ENCODE results near the gene WIPF3.

The WIPF3 gene, protein sequence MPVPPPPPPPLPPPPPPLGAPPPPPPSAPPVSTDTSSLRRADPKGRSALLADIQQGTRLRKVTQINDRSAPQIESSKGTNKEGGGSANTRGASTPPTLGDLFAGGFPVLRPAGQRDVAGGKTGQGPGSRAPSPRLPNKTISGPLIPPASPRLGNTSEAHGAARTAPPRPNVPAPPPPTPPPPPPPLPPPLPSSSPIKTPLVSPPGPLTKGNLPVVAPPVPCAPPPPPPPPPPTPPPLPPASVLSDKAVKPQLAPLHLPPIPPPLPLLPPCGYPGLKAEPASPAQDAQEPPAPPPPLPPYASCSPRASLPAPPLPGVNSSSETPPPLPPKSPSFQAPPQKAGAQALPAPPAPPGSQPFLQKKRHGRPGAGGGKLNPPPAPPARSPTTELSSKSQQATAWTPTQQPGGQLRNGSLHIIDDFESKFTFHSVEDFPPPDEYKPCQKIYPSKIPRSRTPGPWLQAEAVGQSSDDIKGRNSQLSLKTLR

DNA sequence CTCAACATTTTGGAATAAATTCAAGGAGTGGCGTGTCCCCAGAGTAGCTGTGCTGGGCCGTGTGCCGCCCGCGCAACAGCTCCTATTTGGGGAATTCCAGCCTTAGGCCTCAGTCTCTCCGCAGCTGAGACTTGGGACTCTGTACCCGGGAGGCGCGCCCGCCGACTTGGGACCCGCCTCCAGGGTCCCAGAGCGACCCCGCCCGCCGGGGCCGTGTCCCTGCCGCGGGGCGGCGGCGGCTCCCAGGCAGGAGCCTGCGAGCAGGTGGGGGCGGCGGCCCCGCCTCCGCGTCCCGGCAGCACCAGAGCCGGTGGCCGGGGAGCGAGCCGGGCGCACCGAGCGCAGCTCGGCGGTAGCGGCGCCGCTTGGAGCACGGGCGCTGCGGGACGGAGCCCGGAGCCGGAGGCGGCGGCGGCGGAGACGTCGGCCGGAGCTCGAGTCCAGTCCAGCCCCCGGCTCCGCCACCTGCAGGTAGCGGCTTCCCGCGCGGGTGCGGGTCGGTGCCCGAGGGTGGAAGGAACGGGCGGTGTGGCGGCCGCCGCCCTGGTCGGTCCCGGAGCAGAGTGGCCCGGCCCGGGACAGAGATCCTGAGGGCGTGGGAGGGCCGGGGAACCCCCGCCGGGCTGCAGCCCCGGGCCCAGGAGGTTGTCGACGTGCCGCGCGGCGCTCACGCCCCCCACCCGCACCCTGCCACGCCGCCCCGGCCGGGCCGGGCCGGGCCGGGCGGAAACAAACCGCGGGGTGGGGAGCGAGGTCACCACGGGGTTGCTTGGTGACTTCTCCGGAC is at the start of gene WIPF3:
Gene WIPF3 (plus strand): TSS at position 301 of the 787 bp plus-strand sequence. CDS start 28,217 bp downstream, outside the sequence.
- no peak for ATAC-seq
- H3K27me3 Mint-ChIP-seq = peaks cover 69% of the 10 kb centered on the region
- H3K4me1 Mint-ChIP-seq = peaks cover 3% of the 10 kb centered on the region
- H3K4me3 Mint-ChIP-seq = peak within 1 kb of the TSS; percentile 38
- no peaks in the 10 kb centered on the region for H3K9me3 Mint-ChIP-seq
- H3K27ac Mint-ChIP-seq = no peak within 1 kb of the TSS
- no peak for DNase-seq
- no peaks in the 10 kb centered on the region for H3K36me3 Mint-ChIP-seq (ENCODE audit: low read depth)

DNA sequence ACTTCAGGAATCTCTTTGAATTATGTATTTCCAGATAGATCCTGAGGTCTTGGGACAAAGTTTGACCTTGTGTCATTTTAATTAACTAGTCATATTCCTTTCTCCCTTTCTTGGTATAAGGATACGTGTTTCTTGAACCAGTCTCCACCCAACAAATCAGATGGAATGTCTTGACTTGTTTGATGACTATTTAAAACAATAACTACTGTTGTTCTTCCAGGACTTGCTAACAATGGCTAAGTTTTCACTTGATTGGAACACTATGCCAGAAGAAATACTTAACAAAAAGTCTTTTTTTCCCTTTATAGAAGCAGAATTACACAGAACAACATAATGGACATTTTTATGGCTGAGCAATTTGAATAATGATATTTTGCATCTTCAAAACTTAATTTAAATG is 43.0 kb upstream of the WIPF3 start:
- ATAC-seq = no peak
- Mint-ChIP-seq H3K27me3 (peaks cover 7% of the 10 kb centered on the region), H3K27ac (no peak overlapping the region), H3K4me3 (no peak overlapping the region), H3K4me1 (no peaks in the 10 kb centered on the region), H3K36me3 (ENCODE audit: low read depth) (no peaks in the 10 kb centered on the region), H3K9me3 (no peaks in the 10 kb centered on the region)
- no peak for DNase-seq

DNA sequence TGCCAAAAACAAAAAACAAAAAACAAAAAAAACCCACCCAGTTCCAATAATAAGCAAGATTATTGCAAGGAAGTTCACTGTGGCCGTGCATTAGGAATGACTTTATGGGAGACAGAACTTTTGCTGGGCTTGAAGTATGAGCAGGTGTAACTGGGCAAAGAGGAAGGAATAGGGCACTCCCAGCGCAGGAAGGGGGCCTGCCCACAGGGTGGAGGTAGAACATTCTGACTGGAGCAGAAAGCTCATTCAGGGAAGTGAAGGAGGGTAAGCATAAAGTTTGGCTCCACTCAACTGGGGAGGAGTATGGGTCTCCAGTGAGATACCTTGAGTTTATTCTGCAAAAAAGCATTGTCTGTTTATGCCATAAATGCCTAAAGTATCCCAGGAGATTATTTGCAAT is 42.1 kb upstream of the WIPF3 start:
- DNase-seq (no peak), ATAC-seq (no peak)
- H3K9me3 Mint-ChIP-seq = no peaks in the 10 kb centered on the region
- H3K27ac Mint-ChIP-seq = no peak overlapping the region
- H3K36me3 Mint-ChIP-seq (ENCODE audit: low read depth) = no peaks in the 10 kb centered on the region
- no peak overlapping the region for H3K4me3 Mint-ChIP-seq
- H3K4me1 Mint-ChIP-seq = no peaks in the 10 kb centered on the region
- peaks cover 7% of the 10 kb centered on the region for H3K27me3 Mint-ChIP-seq

DNA sequence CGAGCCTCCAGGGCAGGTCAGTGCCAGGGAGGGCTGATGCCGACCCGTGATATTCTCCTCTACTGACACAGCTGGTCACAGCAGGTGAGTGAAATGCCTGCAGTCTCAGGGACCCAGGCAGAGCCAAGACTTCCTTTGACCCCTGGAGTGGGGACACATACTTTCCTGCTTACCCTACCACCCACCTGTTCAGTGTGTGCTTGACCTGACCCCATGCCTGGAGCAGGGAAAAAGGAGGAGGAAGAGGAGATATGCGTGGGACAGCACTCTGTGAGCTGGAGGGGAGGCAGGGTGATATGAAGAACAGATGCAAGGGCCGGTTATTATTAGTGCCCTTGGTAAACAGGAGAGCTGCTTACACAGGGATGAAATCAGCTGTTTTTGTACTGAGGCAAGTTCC is 40.8 kb upstream of the WIPF3 start:
- Mint-ChIP-seq H3K4me1 (no peaks in the 10 kb centered on the region), H3K27ac (no peak overlapping the region), H3K9me3 (no peaks in the 10 kb centered on the region), H3K27me3 (peaks cover 7% of the 10 kb centered on the region), H3K4me3 (no peak overlapping the region), H3K36me3 (ENCODE audit: low read depth) (no peaks in the 10 kb centered on the region)
- DNase-seq (no peak), ATAC-seq (no peak)

DNA sequence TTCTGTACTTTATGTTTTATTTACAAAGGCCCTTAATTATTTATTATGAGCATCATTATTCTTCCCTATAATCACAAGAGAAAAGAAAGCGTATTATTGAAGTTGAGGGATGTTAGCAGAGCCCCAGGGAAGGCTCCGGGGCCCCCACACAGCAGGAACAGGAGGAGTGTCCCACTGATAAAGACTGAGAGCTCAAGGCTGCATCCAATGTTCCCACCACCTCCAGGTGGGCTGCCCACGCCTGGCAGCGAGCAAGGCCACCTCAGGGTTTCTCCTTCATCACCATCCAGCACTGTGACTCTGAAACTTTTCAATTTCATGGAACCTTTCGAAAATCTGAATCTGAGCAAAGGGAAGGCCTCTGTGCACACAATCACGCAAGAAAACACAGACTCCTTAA is 35.9 kb upstream of the WIPF3 start:
- H3K27me3 Mint-ChIP-seq = peaks cover 6% of the 10 kb centered on the region
- H3K4me3 Mint-ChIP-seq = no peak overlapping the region
- no peaks in the 10 kb centered on the region for H3K36me3 Mint-ChIP-seq (ENCODE audit: low read depth)
- ATAC-seq = no peak
- no peak overlapping the region for H3K27ac Mint-ChIP-seq
- H3K9me3 Mint-ChIP-seq = peaks cover 6% of the 10 kb centered on the region
- H3K4me1 Mint-ChIP-seq = no peaks in the 10 kb centered on the region
- no peak for DNase-seq

DNA sequence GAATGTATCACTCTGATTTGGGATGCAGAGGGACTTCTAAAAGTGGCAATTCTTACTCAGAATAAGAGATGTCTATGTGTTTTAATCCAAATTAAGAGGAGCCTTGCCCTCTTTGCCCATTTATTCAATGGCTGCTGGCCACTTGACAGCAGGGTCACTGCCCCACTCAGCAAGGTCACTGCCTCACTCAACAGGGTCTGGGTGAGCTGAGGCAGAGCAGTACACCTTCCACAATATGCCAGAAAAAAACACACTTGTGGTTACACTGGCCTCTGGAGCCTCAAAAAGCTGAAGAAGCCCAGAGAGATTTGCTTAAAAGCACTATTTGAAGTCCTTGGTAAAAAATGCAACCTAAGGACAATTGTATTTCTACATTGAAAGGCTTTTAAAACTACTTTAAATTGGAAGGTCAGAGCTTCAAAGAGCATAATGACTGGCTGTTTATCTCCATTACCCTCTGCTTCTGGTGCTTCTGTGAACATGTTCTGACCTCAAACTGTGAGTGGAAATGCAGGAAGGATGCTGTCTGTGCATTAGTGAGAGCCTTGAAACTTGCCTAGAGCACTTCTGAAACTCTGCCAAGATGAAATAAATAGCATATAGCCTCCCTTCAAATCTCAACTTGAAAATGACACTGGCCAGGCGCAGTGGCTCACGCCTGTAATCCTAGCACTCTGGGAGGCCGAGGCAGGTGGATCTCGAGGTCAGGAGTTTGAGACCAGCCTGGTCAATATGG is 35.1 kb upstream of the WIPF3 start:
- Mint-ChIP-seq H3K27ac (no peak overlapping the region), H3K4me3 (no peak overlapping the region), H3K9me3 (peaks cover 6% of the 10 kb centered on the region), H3K4me1 (no peaks in the 10 kb centered on the region), H3K36me3 (ENCODE audit: low read depth) (no peaks in the 10 kb centered on the region), H3K27me3 (peaks cover 8% of the 10 kb centered on the region)
- ATAC-seq = no peak
- no peak for DNase-seq

DNA sequence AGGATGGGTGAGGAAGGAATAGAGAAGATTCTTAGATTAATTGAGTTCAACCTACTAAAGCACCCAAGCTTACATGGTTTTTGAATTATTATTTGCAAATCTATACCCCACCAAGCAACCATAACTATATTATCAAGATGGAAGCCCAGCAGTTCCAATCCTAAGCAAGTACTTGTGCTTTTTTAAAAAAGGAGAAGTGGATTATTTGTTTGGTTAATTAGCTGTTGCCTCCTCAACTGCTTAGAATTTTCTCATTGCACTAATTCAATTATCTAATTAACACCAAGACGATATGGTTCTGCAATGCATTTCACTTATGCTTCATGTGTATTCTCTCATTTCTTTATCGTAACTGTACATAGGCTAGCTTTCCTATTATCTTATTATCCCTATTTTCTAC is 27.3 kb upstream of the WIPF3 start:
- Mint-ChIP-seq H3K9me3 (no peaks in the 10 kb centered on the region), H3K4me1 (no peaks in the 10 kb centered on the region), H3K4me3 (no peak overlapping the region), H3K27me3 (peaks cover 17% of the 10 kb centered on the region), H3K27ac (no peak overlapping the region), H3K36me3 (ENCODE audit: low read depth) (no peaks in the 10 kb centered on the region)
- DNase-seq (no peak), ATAC-seq (no peak)

DNA sequence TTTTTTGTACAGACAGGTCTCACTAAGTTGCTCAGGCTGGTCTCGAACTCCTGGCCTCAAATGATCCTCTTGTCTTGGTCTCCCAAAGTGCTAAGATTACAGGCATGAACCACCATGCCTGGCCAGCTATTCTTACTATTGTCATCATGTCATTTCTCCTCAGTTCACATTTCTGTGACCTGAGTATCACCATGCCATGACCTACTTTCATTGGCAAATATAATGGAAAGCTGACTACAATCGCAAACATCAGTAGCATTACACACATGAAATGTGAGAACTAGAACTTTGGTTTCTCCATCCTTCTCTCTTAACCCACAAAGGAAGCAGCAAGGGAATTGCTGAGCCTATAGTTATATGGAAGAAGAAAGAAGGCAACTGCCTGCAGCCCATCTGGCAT is 26.0 kb upstream of the WIPF3 start:
- no peak for ATAC-seq
- H3K27me3 Mint-ChIP-seq = peaks cover 17% of the 10 kb centered on the region
- no peaks in the 10 kb centered on the region for H3K9me3 Mint-ChIP-seq
- H3K36me3 Mint-ChIP-seq (ENCODE audit: low read depth) = no peaks in the 10 kb centered on the region
- no peak overlapping the region for H3K4me3 Mint-ChIP-seq
- no peaks in the 10 kb centered on the region for H3K4me1 Mint-ChIP-seq
- no peak overlapping the region for H3K27ac Mint-ChIP-seq
- DNase-seq = no peak

DNA sequence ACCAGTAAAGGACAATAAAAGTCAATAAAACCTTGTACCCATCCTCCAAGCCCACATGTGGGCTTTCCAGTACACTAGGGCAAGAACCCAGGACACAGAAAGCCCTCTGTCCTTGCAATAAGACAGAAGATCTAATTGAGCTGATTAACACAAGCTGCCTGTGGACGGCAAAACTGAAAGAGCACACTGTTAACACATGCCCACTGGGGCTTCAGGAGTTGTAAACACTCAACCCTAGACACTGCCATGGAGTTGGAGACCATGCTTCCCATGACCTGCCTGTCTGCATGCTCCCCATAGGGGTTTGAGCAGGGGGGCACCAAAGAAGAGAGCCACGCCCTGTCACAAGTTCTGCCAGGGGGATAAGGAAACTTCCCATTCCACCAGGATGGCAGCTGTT is 22.6 kb upstream of the WIPF3 start:
- no peaks in the 10 kb centered on the region for H3K9me3 Mint-ChIP-seq
- no peak overlapping the region for H3K27ac Mint-ChIP-seq
- H3K4me1 Mint-ChIP-seq = no peaks in the 10 kb centered on the region
- H3K36me3 Mint-ChIP-seq (ENCODE audit: low read depth) = no peaks in the 10 kb centered on the region
- H3K27me3 Mint-ChIP-seq = peaks cover 6% of the 10 kb centered on the region
- no peak for ATAC-seq
- H3K4me3 Mint-ChIP-seq = no peak overlapping the region
- DNase-seq = no peak

DNA sequence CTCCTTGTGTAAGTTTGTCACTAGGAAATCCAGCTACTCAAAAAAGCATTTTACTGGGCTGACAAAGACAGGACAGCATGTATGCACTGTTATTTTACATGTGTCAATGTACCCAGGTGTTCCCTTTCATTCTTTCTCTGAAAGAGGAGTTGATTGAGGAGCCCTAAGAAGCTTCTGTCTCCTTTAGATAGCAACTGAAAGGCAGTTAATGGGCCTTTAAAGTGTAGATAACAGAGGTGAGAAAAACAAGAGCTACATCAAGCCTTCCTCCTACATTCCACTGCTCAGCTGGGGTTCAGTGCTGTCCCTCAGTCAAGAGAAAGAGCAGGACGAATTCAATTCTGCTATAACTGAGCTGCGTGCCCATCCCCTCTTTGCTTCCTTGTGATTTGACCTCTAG is 12.8 kb upstream of the WIPF3 start:
- no peaks in the 10 kb centered on the region for H3K27me3 Mint-ChIP-seq
- H3K36me3 Mint-ChIP-seq (ENCODE audit: low read depth) = no peaks in the 10 kb centered on the region
- no peak overlapping the region for H3K4me3 Mint-ChIP-seq
- no peaks in the 10 kb centered on the region for H3K9me3 Mint-ChIP-seq
- no peak for DNase-seq
- ATAC-seq = no peak
- no peak overlapping the region for H3K27ac Mint-ChIP-seq
- no peaks in the 10 kb centered on the region for H3K4me1 Mint-ChIP-seq

DNA sequence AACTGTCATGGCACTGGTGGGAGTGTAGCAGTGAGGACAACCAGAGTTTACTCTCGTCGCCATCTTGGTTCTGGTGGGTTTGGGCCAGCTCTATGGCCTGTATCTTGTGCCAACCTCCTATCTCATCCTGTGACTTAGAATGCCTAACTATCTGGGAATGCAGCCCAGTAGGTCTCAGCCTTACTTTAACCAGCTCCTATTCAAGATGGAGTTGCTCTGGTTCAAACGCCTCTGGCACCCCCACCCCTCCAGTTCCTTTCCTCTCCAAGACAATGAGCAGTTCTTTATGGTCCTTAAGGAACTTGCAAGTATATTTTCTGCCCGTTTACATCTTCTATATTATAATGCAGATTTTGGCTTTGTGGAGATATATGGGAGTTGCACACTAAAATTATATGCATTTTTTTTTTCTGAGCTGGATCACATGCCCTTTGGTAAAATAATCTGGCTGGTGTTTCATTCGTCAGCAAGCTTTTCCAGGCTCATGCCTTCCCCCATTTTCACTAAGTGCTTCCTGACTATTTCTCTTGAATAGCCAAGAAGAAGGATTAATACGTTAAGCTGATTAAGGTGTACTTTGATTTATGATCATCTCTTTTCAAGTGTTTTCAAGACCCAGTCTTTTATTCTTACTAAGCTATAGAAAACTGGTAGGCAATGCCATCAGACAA is 11.2 kb upstream of the WIPF3 start:
- H3K27me3 Mint-ChIP-seq = peaks cover 3% of the 10 kb centered on the region
- no peak overlapping the region for H3K27ac Mint-ChIP-seq
- no peak for ATAC-seq
- H3K9me3 Mint-ChIP-seq = no peaks in the 10 kb centered on the region
- H3K4me3 Mint-ChIP-seq = no peak overlapping the region
- no peak for DNase-seq
- no peaks in the 10 kb centered on the region for H3K36me3 Mint-ChIP-seq (ENCODE audit: low read depth)
- no peaks in the 10 kb centered on the region for H3K4me1 Mint-ChIP-seq

DNA sequence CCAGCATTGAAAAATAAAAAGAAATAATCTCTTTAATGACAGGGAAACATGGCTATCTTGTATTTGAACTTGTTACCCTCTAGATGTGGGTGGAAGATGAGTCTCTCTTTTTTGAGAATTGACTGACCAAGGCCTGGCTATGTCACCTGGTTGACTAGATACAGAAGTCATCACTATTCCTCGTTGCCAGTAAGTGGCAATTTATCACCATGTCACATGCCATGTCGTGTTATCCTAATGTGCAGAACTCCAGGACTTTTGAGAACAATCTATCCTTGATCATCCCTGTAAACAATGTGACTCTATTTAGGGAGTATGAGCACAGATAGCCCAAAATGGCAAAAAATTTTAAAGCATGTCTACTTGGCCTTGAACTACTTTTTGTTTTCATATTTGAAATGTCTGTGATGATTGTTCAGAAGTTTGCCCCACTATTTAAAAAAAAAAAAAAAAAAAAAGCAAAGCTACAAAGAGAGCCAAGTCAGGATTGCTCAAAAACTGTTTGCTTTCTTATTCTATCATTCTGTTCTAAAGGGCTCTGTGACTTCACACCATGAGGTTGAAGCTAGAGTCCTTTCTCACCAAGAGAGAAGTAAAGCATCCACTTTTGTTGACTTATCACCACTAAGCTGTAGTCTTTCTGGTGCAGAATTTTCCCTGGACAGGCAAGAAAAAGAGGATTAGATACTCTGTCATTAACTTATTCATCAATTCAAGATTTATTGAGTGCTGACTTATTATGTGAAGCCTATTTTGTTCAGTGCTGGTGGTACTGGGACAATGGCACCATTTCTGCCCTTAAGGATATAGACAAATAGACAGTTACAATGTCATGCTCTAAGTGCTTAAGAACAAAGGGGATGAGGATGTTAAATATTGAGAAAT is 10.4 kb upstream of the WIPF3 start:
- no peak for ATAC-seq
- no peaks in the 10 kb centered on the region for H3K9me3 Mint-ChIP-seq

DNA sequence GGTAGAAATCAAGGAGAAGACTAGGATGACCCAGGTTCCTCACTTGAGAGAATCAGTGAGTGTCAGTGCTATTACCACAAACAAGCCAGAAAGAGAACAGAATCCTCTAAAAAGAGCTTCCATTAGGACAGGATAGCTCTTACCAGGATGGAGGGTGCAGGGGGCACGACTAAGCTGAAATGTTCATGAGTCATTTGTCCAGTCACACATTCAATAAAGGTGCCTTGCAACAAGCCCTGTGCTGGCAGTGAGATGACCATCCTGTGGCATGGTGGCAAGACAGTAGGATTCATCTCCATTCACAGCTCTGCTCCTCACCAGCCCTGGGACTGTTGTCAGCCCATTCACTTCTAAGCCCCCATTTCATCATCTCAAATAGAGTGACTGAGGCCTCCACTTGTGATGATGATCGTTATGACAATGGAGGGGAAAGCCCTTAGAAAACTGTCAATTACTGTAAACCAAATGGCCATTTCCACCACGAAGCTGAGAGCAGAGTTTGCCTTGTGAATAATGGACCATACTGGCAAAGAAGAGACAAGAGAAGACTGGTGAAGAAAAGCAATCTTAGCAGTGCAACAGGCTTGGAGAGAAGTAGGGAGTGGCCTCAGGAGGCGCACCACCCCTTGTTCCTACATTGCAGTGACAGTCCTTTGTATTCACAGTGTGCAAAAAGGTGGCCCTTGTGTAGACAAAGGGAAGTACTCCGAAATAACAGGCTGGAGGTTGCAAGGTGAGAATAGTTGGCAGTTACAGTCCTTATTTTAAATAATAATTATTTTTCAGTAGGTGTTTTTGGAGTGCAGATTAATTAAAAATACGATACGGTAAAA is 9.0 kb upstream of the WIPF3 start:
- H3K36me3 Mint-ChIP-seq (ENCODE audit: low read depth) = no peaks in the 10 kb centered on the region
- no peak overlapping the region for H3K27ac Mint-ChIP-seq
- DNase-seq = no peak
- ATAC-seq = no peak
- H3K4me3 Mint-ChIP-seq = no peak overlapping the region
- H3K4me1 Mint-ChIP-seq = no peaks in the 10 kb centered on the region
- no peaks in the 10 kb centered on the region for H3K9me3 Mint-ChIP-seq
- peaks cover 13% of the 10 kb centered on the region for H3K27me3 Mint-ChIP-seq

More for the DNA sequence above, 10.4 kb upstream of the WIPF3 start:
- DNase-seq = no peak
- H3K27ac Mint-ChIP-seq = no peak overlapping the region
- H3K27me3 Mint-ChIP-seq = peaks cover 6% of the 10 kb centered on the region
- no peak overlapping the region for H3K4me3 Mint-ChIP-seq
- no peaks in the 10 kb centered on the region for H3K4me1 Mint-ChIP-seq
- no peaks in the 10 kb centered on the region for H3K36me3 Mint-ChIP-seq (ENCODE audit: low read depth)

All from activated naive CD8-positive, alpha-beta T cell treated with anti-CD3 and anti-CD28 coated beads, Interleukin-2, amount 50 U/mL, for 24 hours (primary cell).